CD4-positive, alpha-beta T cell (primary cell): Measurements from ENCODE around the gene IL17B. TPM values are rescaled to one million over a fixed set of nuclear protein-coding genes. Genes with fewer than 3 reads are reported as not detected.

ENCODE experiments used
- ATAC-seq: fragments of 200-7000 bp; cut with Tn5 transposase; one replicate; pipeline ENCODE4 v1.10.0; 2022; ENCODE audit warnings: mild to moderate bottlenecking; ENCODE audit not compliant: poor library complexity
- CTCF ChIA-PET: fragments of 350-600 bp; sonication (Branson Sonifier 250); formaldehyde crosslinking; loops from one replicate; lab custom pipeline; 2021; ENCODE audit warnings: antibody characterized with exemption, inconsistent platforms; lab: Charles Lee
- POLR2A ChIA-PET: fragments of 350-600 bp; sonication (Branson Sonifier 250); formaldehyde crosslinking; loops from one replicate; lab custom pipeline; 2021; ENCODE audit warnings: antibody characterized with exemption, inconsistent platforms; lab: Charles Lee
- DNase-seq, 14 experiments: peaks; one replicate each; pipeline ENCODE4 v3.0.0-alpha.2; 2013 to 2020; ENCODE audit warnings: mixed read lengths in 2 of 14
- H3K27ac ChIP-seq, 2 donors: one replicate each; pipeline versions ENCODE4 v1.5.1 to v1.7.0; 2013; ENCODE audit warnings: low read length in 2 of 2, low read depth in 1 of 2, mild to moderate bottlenecking in 1 of 2
- H3K27me3 ChIP-seq, 2 experiments: 1 replicate in 1 of 2; 2 replicates in 1 of 2; pipeline versions ENCODE4 v1.6.1 to v1.7.0; 2013; ENCODE audit warnings: low read length in 2 of 2, control low read depth in 1 of 2, mild to moderate bottlenecking in 1 of 2, moderate library complexity in 1 of 2; ENCODE audit not compliant: insufficient read depth in 2 of 2, control insufficient read depth in 1 of 2
- H3K36me3 ChIP-seq: one replicate; pipeline ENCODE4 v1.6.1; 2013; ENCODE audit warnings: low read length, control low read depth; ENCODE audit not compliant: insufficient read depth
- H3K4me1 ChIP-seq: one replicate; pipeline ENCODE4 v1.6.1; 2013; ENCODE audit warnings: low read length, control low read depth; ENCODE audit not compliant: insufficient read depth
- H3K4me3 ChIP-seq: one replicate; pipeline ENCODE4 v1.5.1; 2013; ENCODE audit warnings: mild to moderate bottlenecking, low read length, moderate library complexity
- H3K9me3 ChIP-seq, 2 experiments: 1 replicate in 1 of 2; 2 replicates in 1 of 2; pipeline versions ENCODE4 v1.6.1 to v1.7.0; 2013; ENCODE audit warnings: low read length in 2 of 2, mild to moderate bottlenecking in 2 of 2, control low read depth in 1 of 2, moderate library complexity in 1 of 2; ENCODE audit not compliant: control insufficient read depth in 1 of 2, insufficient read depth in 1 of 2
- H3K27ac Mint-ChIP-seq: one replicate; pipeline ENCODE4 v1.8.0; 2020; ENCODE audit warnings: mixed read lengths
- H3K27me3 Mint-ChIP-seq: one replicate; pipeline ENCODE4 v1.8.0; 2021; ENCODE audit warnings: mixed read lengths
- H3K36me3 Mint-ChIP-seq: one replicate; pipeline ENCODE4 v1.8.0; 2021; ENCODE audit warnings: low read depth, mixed read lengths
- H3K4me1 Mint-ChIP-seq: one replicate; pipeline ENCODE4 v1.8.0; 2021; ENCODE audit warnings: low read depth, mixed read lengths
- H3K4me3 Mint-ChIP-seq: one replicate; pipeline ENCODE4 v1.8.0; 2020; ENCODE audit warnings: mild to moderate bottlenecking, mixed read lengths
- H3K9me3 Mint-ChIP-seq: one replicate; pipeline ENCODE4 v1.8.0; 2020; ENCODE audit warnings: mixed read lengths
- CTCF ChIP-seq: fragments of 200-600 bp; IDR thresholded peaks from one replicate; pipeline ENCODE4 v1.8.0; 2022; ENCODE audit warnings: antibody characterized with exemption, mild to moderate bottlenecking
- intact Hi-C, 2 experiments: fragments of 100-400 bp; cut with DNase I in 1 of 2; cut with micrococcal nuclease in 1 of 2; formaldehyde crosslinking; loops; one replicate each; pipeline versions ENCODE4 v1.15.1 to v1.9.0; 2023 to 2025; cut with DNase I, micrococcal nuclease
- total RNA-seq, 174 experiments: library from RNA in 2 of 174; stranded (reverse) in 2 of 174; gene quantifications; one replicate each; pipeline ENCODE4 v1.2.3 and lab custom pipeline; 2021 to 2026

IL17B gene
- total RNA-seq, 2 experiments from 2014 or later, result not detected

- no peak overlapping the region for H3K4me3 Mint-ChIP-seq
- H3K9me3 ChIP-seq, result no peaks in the 10 kb centered on the region
- no peak overlapping the region for H3K4me3 ChIP-seq
- no peaks in the 10 kb centered on the region for H3K9me3 Mint-ChIP-seq
- TF ChIP-seq CTCF, result no peak
- intact Hi-C loops, result no loop called here
- H3K27ac ChIP-seq, result no peak overlapping the region
- no peak for ATAC-seq
- no peaks in the 10 kb centered on the region for H3K27me3 Mint-ChIP-seq
- no peak for DNase-seq
- H3K27ac Mint-ChIP-seq, result no peak overlapping the region
- no peaks in the 10 kb centered on the region for H3K36me3 Mint-ChIP-seq
- no peaks in the 10 kb centered on the region for H3K36me3 ChIP-seq
- no peaks in the 10 kb centered on the region for H3K4me1 Mint-ChIP-seq
- H3K27me3 ChIP-seq, result no peaks in the 10 kb centered on the region
- ChIA-PET CTCF (no interaction called here), POLR2A (no interaction called here)
- no peaks in the 10 kb centered on the region for H3K4me1 ChIP-seq
Measured at GRCh38 chr5:149337736-149338135, 41.4 kb downstream of the IL17B start.

GRCh38 chr5:149333711-149334443 is 45.2 kb downstream of the IL17B start:
- no peaks in the 10 kb centered on the region for H3K27me3 Mint-ChIP-seq
- H3K27ac ChIP-seq, result no peak overlapping the region
- ATAC-seq (no peak), DNase-seq (no peak)
- no peaks in the 10 kb centered on the region for H3K4me1 Mint-ChIP-seq
- H3K4me3 Mint-ChIP-seq, result no peak overlapping the region
- no peaks in the 10 kb centered on the region for H3K27me3 ChIP-seq
- no peaks in the 10 kb centered on the region for H3K36me3 ChIP-seq
- H3K27ac Mint-ChIP-seq, result no peak overlapping the region
- H3K9me3 Mint-ChIP-seq, result no peaks in the 10 kb centered on the region
- intact Hi-C loops, result no loop called here
- POLR2A ChIA-PET, result interaction anchor here (0.6 to 2.3 kb wide), 2 partner anchors 11 to 20 kb away, joined by 3 to 11 read pairs; partner anchors contain the start of gene GRPEL2
- CTCF ChIA-PET, result interaction anchor here (1.4 kb wide), 1 partner anchor 11 kb away, joined by 5 read pairs; no protein-coding TSS in a partner anchor
- no peaks in the 10 kb centered on the region for H3K36me3 Mint-ChIP-seq
- H3K9me3 ChIP-seq, result no peaks in the 10 kb centered on the region
- no peak for TF ChIP-seq CTCF
- no peaks in the 10 kb centered on the region for H3K4me1 ChIP-seq
- H3K4me3 ChIP-seq, result no peak overlapping the region

DNA sequence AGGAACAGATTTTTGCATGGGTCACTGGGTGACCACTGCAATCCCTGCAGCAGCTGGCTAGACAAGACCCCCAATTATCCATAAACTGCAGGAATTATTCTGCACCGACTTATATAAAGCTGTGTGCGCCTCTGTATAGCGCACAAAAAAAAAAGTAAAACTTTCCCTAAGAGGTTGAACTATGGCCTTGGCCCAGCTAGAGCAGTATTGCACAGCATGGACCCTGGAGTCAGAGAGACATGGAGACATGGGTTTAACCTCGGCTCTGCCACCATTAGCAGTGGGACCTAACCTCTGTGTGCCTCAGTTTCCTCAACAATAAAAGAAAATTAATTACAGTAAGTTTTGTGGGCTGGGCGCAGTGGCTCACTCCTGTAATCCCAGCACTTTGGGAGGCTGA is 50.9 kb downstream of the IL17B start:
- Mint-ChIP-seq H3K4me3 (no peak overlapping the region), H3K27me3 (no peaks in the 10 kb centered on the region), H3K9me3 (peaks cover 2% of the 10 kb centered on the region), H3K36me3 (no peaks in the 10 kb centered on the region), H3K4me1 (no peaks in the 10 kb centered on the region), H3K27ac (no peak overlapping the region)
- ATAC-seq, result no peak
- no peaks in the 10 kb centered on the region for H3K27me3 ChIP-seq
- CTCF ChIA-PET, result no interaction called here
- no peak overlapping the region for H3K27ac ChIP-seq
- POLR2A ChIA-PET, result interaction anchor here (1.4 kb wide), 1 partner anchor 18 kb away, joined by 4 read pairs; no protein-coding TSS in a partner anchor
- peaks cover 0 to 6% of the 10 kb centered on the region in 2 experiments for H3K9me3 ChIP-seq
- no peak for TF ChIP-seq CTCF
- intact Hi-C loops, result no loop called here
- no peaks in the 10 kb centered on the region for H3K36me3 ChIP-seq
- DNase-seq, result no peak
- no peak overlapping the region for H3K4me3 ChIP-seq
- H3K4me1 ChIP-seq, result no peaks in the 10 kb centered on the region
